K562 (cell line): ENCODE data around the gene OR11L1. TPM values are rescaled to one million over a fixed set of nuclear protein-coding genes. Genes with fewer than 3 reads are reported as not detected.

ENCODE experiments used
- ATAC-seq: fragments of 200-7000 bp; cut with Tn5 transposase; 3 replicates; pipeline ENCODE4 v1.9.1; 2020; ENCODE audit warnings: moderate library complexity
- BruUV-seq: library from RNA; stranded (reverse); fragments of 400-500 nt; replicated peaks from 2 replicates; lab custom pipeline; 2021; lab: Mats Ljungman, UMichigan
- CTCF ChIA-PET: fragments of 300-600 bp; formaldehyde crosslinking; extraction: SDS; loops from one replicate; lab custom pipeline; 2021; ENCODE audit warnings: low intra/inter-chr PET ratio; lab: Yijun Ruan, JAX
- POLR2A ChIA-PET: fragments of 300-600, 350-650 bp; sonication (Branson Sonifier 250); formaldehyde crosslinking; extraction: SDS; loops from one replicate; lab custom pipeline; 2021; ENCODE audit warnings: antibody characterized with exemption, inconsistent platforms; lab: Yijun Ruan, JAX
- DNase-seq, 4 experiments: peaks; one replicate each; pipeline versions ENCODE4 v3.0.0 to v3.0.0-alpha.2; 2011 to 2018; ENCODE audit warnings: low spot score in 3 of 4, mixed read lengths in 3 of 4; ENCODE audit errors: extremely low read depth in 1 of 4
- FAIRE-seq: peaks from 2 replicates; lab custom pipeline; 2011; peaks lifted over from hg19 to GRCh38; lab: Jason Lieb, UNC
- H2AFZ ChIP-seq: 2 replicates; pipeline ENCODE4 v1.6.0; 2011; ENCODE audit warnings: low read depth, low read length, control low read depth, inconsistent platforms
- H3K27ac ChIP-seq: fragments of 200-600 bp; 3 replicates; pipeline ENCODE4 v1.8.0; 2011; ENCODE audit warnings: low read depth, mild to moderate bottlenecking, control low read depth, inconsistent platforms, low read length, moderate library complexity, mixed read lengths; ENCODE audit errors: extremely low read depth
- H3K27me3 ChIP-seq, 2 experiments: fragments of 300-600 bp in 1 of 2; 2 replicates in 1 of 2; 3 replicates in 1 of 2; pipeline versions ENCODE4 v1.6.0 to v1.8.0; 2011; ENCODE audit warnings: inconsistent platforms in 2 of 2, low read length in 2 of 2, mild to moderate bottlenecking in 1 of 2, mixed read lengths in 1 of 2, moderate library complexity in 1 of 2; ENCODE audit not compliant: control insufficient read depth in 2 of 2, insufficient read depth in 2 of 2
- H3K36me3 ChIP-seq: fragments of 300-600 bp; 3 replicates; pipeline ENCODE4 v1.8.0; 2011; ENCODE audit warnings: mild to moderate bottlenecking, low read length, inconsistent platforms; ENCODE audit not compliant: control insufficient read depth, insufficient read depth
- H3K4me1 ChIP-seq, 2 experiments: fragments of 200-600 bp in 1 of 2; replicated peaks in 1 of 2; 2 replicates in 1 of 2; 3 replicates in 1 of 2; pipeline versions ENCODE4 v1.5.1 to v1.8.0; 2011; ENCODE audit warnings: inconsistent platforms in 2 of 2, low read length in 2 of 2, mild to moderate bottlenecking in 1 of 2, mixed read lengths in 1 of 2, moderate library complexity in 1 of 2; ENCODE audit not compliant: control insufficient read depth in 2 of 2, insufficient read depth in 2 of 2
- H3K4me2 ChIP-seq: 2 replicates; pipeline ENCODE4 v1.6.1; 2011; ENCODE audit warnings: low read length, control low read depth, inconsistent platforms, mixed read lengths; ENCODE audit not compliant: insufficient read depth
- H3K4me3 ChIP-seq: fragments of 200-600 bp; sonication (generic), shearing (Covaris generic); 2 replicates; pipeline ENCODE4 v1.5.1; 2016; ENCODE audit warnings: control low read depth, inconsistent platforms
- H3K79me2 ChIP-seq: fragments of 200-600 bp; 3 replicates; pipeline ENCODE4 v1.8.0; 2011; ENCODE audit warnings: low read length, inconsistent platforms; ENCODE audit not compliant: control insufficient read depth, insufficient read depth
- H3K9ac ChIP-seq, 2 experiments: 2 replicates each; pipeline versions ENCODE4 v1.6.0 to v1.6.1; 2011; ENCODE audit warnings: low read depth in 2 of 2, low read length in 2 of 2, control low read depth in 1 of 2, inconsistent platforms in 1 of 2, mild to moderate bottlenecking in 1 of 2, mixed read lengths in 1 of 2; ENCODE audit not compliant: insufficient read depth in 1 of 2
- H3K9me1 ChIP-seq: one replicate; pipeline ENCODE4 v1.6.0; 2011; ENCODE audit warnings: inconsistent platforms, mild to moderate bottlenecking, low read length, moderate library complexity; ENCODE audit not compliant: control insufficient read depth, insufficient read depth
- H3K9me3 ChIP-seq: replicated peaks from 2 replicates; pipeline ENCODE4 v1.5.1; 2011; ENCODE audit warnings: low read depth, low read length, inconsistent platforms; ENCODE audit not compliant: control insufficient read depth, insufficient read depth
- H4K20me1 ChIP-seq: replicated peaks from 2 replicates; pipeline ENCODE4 v1.6.1; 2011; ENCODE audit warnings: low read length, inconsistent platforms, mixed read lengths; ENCODE audit not compliant: control insufficient read depth, insufficient read depth
- BRD9 ChIP-seq: fragments of 450-650 bp; IDR thresholded peaks from 2 replicates; pipeline ENCODE4 v1.6.1; 2018; ENCODE audit warnings: low read depth; ENCODE audit not compliant: partially characterized antibody
- DNMT1 ChIP-seq: fragments of 450-650 bp; IDR thresholded peaks from 2 replicates; pipeline ENCODE4 v1.6.1; 2016; ENCODE audit warnings: antibody characterized with exemption, mild to moderate bottlenecking
- E2F6 ChIP-seq, 2 experiments: IDR thresholded peaks; 2 replicates each; pipeline ENCODE4 v1.6.1; 2011; ENCODE audit warnings: borderline replicate concordance in 1 of 2, control low read depth in 1 of 2, low read depth in 1 of 2, low read length in 1 of 2, mild to moderate bottlenecking in 1 of 2, mixed read lengths in 1 of 2, moderate library complexity in 1 of 2; ENCODE audit not compliant: insufficient read depth in 1 of 2, insufficient read length in 1 of 2, poor library complexity in 1 of 2, severe bottlenecking in 1 of 2; ENCODE audit errors: extremely low read depth in 1 of 2
- EP300 ChIP-seq: IDR thresholded peaks from 2 replicates; pipeline ENCODE4 v1.6.1; 2012; ENCODE audit warnings: low read length, improper control_type of control experiment
- ESRRA ChIP-seq: fragments of 450-650 bp; IDR thresholded peaks from 2 replicates; pipeline ENCODE4 v1.6.1; 2014; ENCODE audit warnings: low read depth, mild to moderate bottlenecking, moderate library complexity, borderline replicate concordance
- ETV1 ChIP-seq: fragments of 450-650 bp; conservative IDR thresholded peaks from 2 replicates; pipeline ENCODE4 v1.6.1; 2016; ENCODE audit warnings: missing genetic modification characterization, control low read depth, low read depth, missing compliant biosample characterization
- FOSL1 ChIP-seq: fragments of 200-800 bp; sonication (Bioruptor generic); conservative IDR thresholded peaks from 2 replicates; pipeline ENCODE4 v1.6.1; 2016; ENCODE audit warnings: missing genetic modification characterization, missing compliant biosample characterization
- FOXJ3 ChIP-seq: sonication (generic); formaldehyde crosslinking; IDR thresholded peaks from 2 replicates; pipeline ENCODE4 v1.4.0; 2020; ENCODE audit warnings: mild to moderate bottlenecking, missing genetic modification reagents
- MED1 ChIP-seq: sonication (generic); formaldehyde crosslinking; IDR thresholded peaks from 2 replicates; pipeline ENCODE4 v1.8.1; 2023; ENCODE audit warnings: missing genetic modification reagents, borderline replicate concordance
- MXI1 ChIP-seq: IDR thresholded peaks from 2 replicates; pipeline ENCODE4 v1.6.1; 2011; ENCODE audit warnings: low read depth, mild to moderate bottlenecking, improper control_type of control experiment, low read length
- TCF15 ChIP-seq: fragments of 250-450 bp; sonication (Bioruptor Pico); IDR thresholded peaks from 2 replicates; pipeline ENCODE4 v1.8.0; 2022; ENCODE audit warnings: moderate library complexity, mild to moderate bottlenecking, inconsistent platforms
- TEAD2 ChIP-seq: fragments of 450-650 bp; IDR thresholded peaks from 2 replicates; pipeline ENCODE4 v1.6.1; 2016; ENCODE audit warnings: missing genetic modification characterization, control low read depth, missing compliant biosample characterization
- TRIM24 ChIP-seq, 2 experiments: fragments of 450-650 bp; IDR thresholded peaks; 2 replicates each; pipeline ENCODE4 v1.6.1; 2016
- ZNF134 ChIP-seq: fragments of 250-450 bp; sonication (Bioruptor Pico); conservative IDR thresholded peaks from 2 replicates; pipeline ENCODE4 v1.4.0; 2020
- ZNF232 ChIP-seq: sonication (generic); formaldehyde crosslinking; IDR thresholded peaks from 2 replicates; pipeline ENCODE4 v1.8.0; 2022; ENCODE audit warnings: mild to moderate bottlenecking, missing genetic modification reagents
- WGBS: fragments of 100-300 bp; shearing (Covaris generic); methylation state at CpG from one replicate; pipeline ENCODE4 v1.1.6; 2016; ENCODE audit warnings: low coverage, mixed read lengths; ENCODE audit not compliant: insufficient coverage; ENCODE audit errors: missing lambda C conversion rate; 5-methylcytosine and 5-hydroxymethylcytosine counted together
- in situ Hi-C: fragments of 300-500 bp; cut with MboI; formaldehyde crosslinking; loops from 4 replicates; pipeline ENCODE4 v1.15.0; 2018; ENCODE audit warnings: inconsistent platforms, mixed read lengths
- intact Hi-C: fragments of 100-400 bp; cut with micrococcal nuclease; formaldehyde crosslinking; loops from 2 replicates; pipeline ENCODE4 v1.14.2; 2022
- polyA plus RNA-seq, 8 experiments: library from polyadenylated mRNA; depleted of rRNA in 4 of 8; stranded (reverse) in 5 of 8; unstranded in 3 of 8; fragments of >200 nt; fragmentation: Nextera tagmentation in 2 of 8; fragmentation: Illumina TruSeq in 1 of 8; extraction: Ambion mirVana in 2 of 8; extraction: Trizol in 1 of 8; gene quantifications; 2 replicates each; pipeline versions ENCODE4 v1.2.1 to v1.2.3, GENCODE V29; 2011 to 2014; ENCODE audit warnings: inconsistent platforms in 1 of 8, missing spikeins in 1 of 8
- total RNA-seq, 7 experiments: library from RNA; depleted of rRNA in 6 of 7; stranded (reverse); fragments of >200 nt in 6 of 7; fragmentation: Illumina TruSeq in 2 of 7; extraction: Trizol in 2 of 7; gene quantifications; 2 replicates each; pipeline versions ENCODE4 v1.2.1 to v1.2.3, GENCODE V29; 2011 to 2021; ENCODE audit warnings: low replicate concordance in 1 of 7
- TF ChIP-seq, protein P1 (sequence below): fragments of 450-650 bp; conservative IDR thresholded peaks from 2 replicates; pipeline ENCODE4 v1.6.1; 2016; ENCODE audit warnings: missing genetic modification characterization, low read depth, mild to moderate bottlenecking, control low read depth, missing compliant biosample characterization

Gene OR11L1
- total and polyA plus RNA-seq, 9 of the 15 experiments (the other 6 are each of a cell fraction or from before 2014, with no cell fraction given): not detected

DNA sequence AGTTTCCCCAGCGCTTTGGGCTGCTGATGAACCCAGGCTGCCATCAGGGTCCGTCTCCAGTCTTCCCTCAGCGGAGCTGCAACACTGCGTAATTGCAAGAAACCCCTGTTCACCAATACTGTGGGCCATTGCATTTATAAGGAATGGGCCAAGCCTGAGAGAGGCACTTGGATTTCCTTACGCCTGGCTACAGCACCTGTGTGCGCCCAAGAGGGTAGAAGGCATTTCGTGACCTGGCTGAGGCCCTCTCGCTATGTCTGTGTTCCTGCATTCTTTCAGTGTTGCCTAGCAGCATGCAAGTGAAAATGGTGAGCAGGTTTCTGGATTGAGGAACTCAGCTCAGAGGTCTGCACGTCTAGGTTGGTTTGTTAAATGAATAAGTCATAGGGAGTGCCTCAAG lies 41.6 kb upstream of the OR11L1 start:
- no peak overlapping the region for H3K27ac ChIP-seq
- no peak overlapping the region for H3K4me2 ChIP-seq
- no peaks in the 10 kb centered on the region for H3K9me1 ChIP-seq
- no peaks in the 10 kb centered on the region for H3K9me3 ChIP-seq
- H3K4me1 ChIP-seq: no peaks in the 10 kb centered on the region; a peak in 1 of 5 replicates
- DNase-seq (no peak), FAIRE-seq (no peak), ATAC-seq (no peak)
- TF ChIP-seq ZNF232 (CRISPR knock-in tag): no peak
- TF ChIP-seq TCF15: no peak
- no peak for TF ChIP-seq BRD9
- TF ChIP-seq, protein P1, sequence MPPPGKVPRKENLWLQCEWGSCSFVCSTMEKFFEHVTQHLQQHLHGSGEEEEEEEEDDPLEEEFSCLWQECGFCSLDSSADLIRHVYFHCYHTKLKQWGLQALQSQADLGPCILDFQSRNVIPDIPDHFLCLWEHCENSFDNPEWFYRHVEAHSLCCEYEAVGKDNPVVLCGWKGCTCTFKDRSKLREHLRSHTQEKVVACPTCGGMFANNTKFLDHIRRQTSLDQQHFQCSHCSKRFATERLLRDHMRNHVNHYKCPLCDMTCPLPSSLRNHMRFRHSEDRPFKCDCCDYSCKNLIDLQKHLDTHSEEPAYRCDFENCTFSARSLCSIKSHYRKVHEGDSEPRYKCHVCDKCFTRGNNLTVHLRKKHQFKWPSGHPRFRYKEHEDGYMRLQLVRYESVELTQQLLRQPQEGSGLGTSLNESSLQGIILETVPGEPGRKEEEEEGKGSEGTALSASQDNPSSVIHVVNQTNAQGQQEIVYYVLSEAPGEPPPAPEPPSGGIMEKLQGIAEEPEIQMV (tag): no peak
- no peak for TF ChIP-seq MXI1
- no peak for TF ChIP-seq TRIM24 (IDR thresholded peaks at IDR 0.05)
- TF ChIP-seq TEAD2 (tag): no peak
- no peak for TF ChIP-seq DNMT1
- TF ChIP-seq ESRRA: no peak
- no peak for TF ChIP-seq ZNF134 (CRISPR knock-in tag)
- TF ChIP-seq FOXJ3 (CRISPR knock-in tag): no peak
- no peak for TF ChIP-seq MED1 (CRISPR knock-in tag)
- TF ChIP-seq EP300: no peak
- no peak for TF ChIP-seq FOSL1
- no peak for TF ChIP-seq E2F6 (IDR thresholded peaks at IDR 0.05; ENCODE audit: borderline replicate concordance in 1 of 2, extremely low read depth in 1 of 2, insufficient read depth in 1 of 2, insufficient read length in 1 of 2, low read depth in 1 of 2, low read length in 1 of 2, poor library complexity in 1 of 2, severe bottlenecking in 1 of 2)
- TF ChIP-seq ETV1: no peak
- no TSS peak for BruUV-seq
- in situ Hi-C loops (no loop called here), intact Hi-C loops (no loop called here)
- H3K36me3 ChIP-seq: no peaks in the 10 kb centered on the region
- ChIA-PET POLR2A (interaction anchor here (1.5 kb wide), 1 partner anchor 26 kb away, joined by 4 read pairs; the partner anchor contains the start of gene TRIM58), CTCF (no interaction called here)
- no peak overlapping the region for H3K9ac ChIP-seq
- H3K4me3 ChIP-seq: no peak overlapping the region
- 77% methylated on average over 9 of the region's 9 CpGs for WGBS
- H2AFZ ChIP-seq: no peak overlapping the region
- H3K27me3 ChIP-seq: no peaks in the 10 kb centered on the region
- no peaks in the 10 kb centered on the region for H4K20me1 ChIP-seq
- H3K79me2 ChIP-seq: no peaks in the 10 kb centered on the region
